Measurements from ENCODE around the gene ZNF329. TPM values are rescaled to one million over a fixed set of nuclear protein-coding genes. Genes with fewer than 3 reads are reported as not detected.
A peak's percentile ranks its signal among the peaks of the same experiment; 100 is the strongest.
"Not testable (repeated sequence)": the region's sequence is repeated elsewhere in the genome, so short reads cannot be mapped to it uniquely, and the experiment has no call there.

ZNF329 gene
- total RNA-seq, 1 experiment from 2014 or later: 11.2 TPM

DNA sequence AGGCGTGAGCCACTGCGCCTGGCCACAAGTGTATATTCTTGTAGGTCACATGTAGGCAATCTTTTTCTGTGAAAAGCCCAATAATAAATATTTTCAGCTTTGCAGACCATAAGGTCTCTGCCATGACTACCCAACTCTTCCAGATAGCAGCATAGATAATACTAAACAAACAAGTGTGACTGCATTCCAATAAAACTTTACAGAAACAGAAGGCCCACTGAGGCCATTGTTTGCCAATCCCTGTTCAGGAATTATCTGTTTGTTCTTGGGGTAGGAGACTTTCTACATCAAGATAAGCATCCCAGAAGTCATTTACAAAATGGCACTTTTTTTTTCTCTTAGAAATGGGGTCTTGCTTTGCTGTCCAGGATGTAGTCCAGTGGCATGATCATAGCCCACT is 2.8 kb upstream of the ZNF329 start:
- CTCF ChIA-PET: no interaction called here
- Mint-ChIP-seq H3K27me3 (ENCODE audit: unreplicated experiment) (no peaks in the 10 kb centered on the region), H3K27ac (ENCODE audit: unreplicated experiment) (no peak overlapping the region), H3K36me3 (ENCODE audit: insufficient read depth, unreplicated experiment) (peaks cover 52% of the 10 kb centered on the region), H3K9me3 (ENCODE audit: low read depth, unreplicated experiment) (peaks cover 20% of the 10 kb centered on the region), H3K4me3 (ENCODE audit: low read depth, unreplicated experiment) (peak overlapping the region; percentile 82), H3K4me1 (ENCODE audit: low read depth, unreplicated experiment) (peaks cover 28% of the 10 kb centered on the region)
- intact Hi-C loops (cut with micrococcal nuclease; ENCODE audit: unreplicated experiment): loop anchor here (5.0 kb wide), 1 partner anchor 406 kb away; the partner anchor contains the start of gene ZNF776
- no peak for DNase-seq
- BruUV-seq (replicated peaks): no TSS peak
- TF ChIP-seq, protein P1, sequence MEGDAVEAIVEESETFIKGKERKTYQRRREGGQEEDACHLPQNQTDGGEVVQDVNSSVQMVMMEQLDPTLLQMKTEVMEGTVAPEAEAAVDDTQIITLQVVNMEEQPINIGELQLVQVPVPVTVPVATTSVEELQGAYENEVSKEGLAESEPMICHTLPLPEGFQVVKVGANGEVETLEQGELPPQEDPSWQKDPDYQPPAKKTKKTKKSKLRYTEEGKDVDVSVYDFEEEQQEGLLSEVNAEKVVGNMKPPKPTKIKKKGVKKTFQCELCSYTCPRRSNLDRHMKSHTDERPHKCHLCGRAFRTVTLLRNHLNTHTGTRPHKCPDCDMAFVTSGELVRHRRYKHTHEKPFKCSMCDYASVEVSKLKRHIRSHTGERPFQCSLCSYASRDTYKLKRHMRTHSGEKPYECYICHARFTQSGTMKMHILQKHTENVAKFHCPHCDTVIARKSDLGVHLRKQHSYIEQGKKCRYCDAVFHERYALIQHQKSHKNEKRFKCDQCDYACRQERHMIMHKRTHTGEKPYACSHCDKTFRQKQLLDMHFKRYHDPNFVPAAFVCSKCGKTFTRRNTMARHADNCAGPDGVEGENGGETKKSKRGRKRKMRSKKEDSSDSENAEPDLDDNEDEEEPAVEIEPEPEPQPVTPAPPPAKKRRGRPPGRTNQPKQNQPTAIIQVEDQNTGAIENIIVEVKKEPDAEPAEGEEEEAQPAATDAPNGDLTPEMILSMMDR (IDR thresholded peaks at IDR 0.05; ENCODE audit: unreplicated experiment): no peak

DNA sequence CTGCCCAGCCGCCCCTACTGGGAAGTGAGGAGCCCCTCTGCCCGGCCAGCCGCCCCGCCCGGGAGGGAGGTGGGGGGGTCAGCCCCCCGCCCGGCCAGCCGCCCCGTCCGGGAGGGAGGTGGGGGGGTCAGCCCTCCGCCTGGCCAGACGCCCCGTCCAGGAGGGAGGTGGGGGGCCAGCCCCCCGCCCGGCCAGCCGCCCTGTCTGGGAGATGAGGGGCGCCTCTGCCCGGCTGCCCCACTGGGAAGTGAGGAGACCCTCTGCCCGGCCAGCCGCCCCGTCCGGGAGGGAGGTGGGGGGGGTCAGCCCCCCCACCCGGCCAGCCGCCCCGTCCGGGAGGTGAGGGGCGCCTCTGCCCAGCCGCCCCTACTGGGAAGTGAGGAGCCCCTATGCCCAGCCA is 3.1 kb downstream of the ZNF329 start:
- Mint-ChIP-seq H3K9me3 (ENCODE audit: low read depth, unreplicated experiment) (peaks cover 15% of the 10 kb centered on the region), H3K36me3 (ENCODE audit: insufficient read depth, unreplicated experiment) (peaks cover 36% of the 10 kb centered on the region), H3K4me1 (ENCODE audit: low read depth, unreplicated experiment) (peaks cover 21% of the 10 kb centered on the region)
- BruUV-seq (replicated peaks); H3K27ac Mint-ChIP-seq (ENCODE audit: unreplicated experiment); H3K27me3 Mint-ChIP-seq (ENCODE audit: unreplicated experiment); CTCF ChIA-PET; DNase-seq; intact Hi-C loops (cut with micrococcal nuclease; ENCODE audit: unreplicated experiment); H3K4me3 Mint-ChIP-seq (ENCODE audit: low read depth, unreplicated experiment): not testable (repeated sequence)

DNA sequence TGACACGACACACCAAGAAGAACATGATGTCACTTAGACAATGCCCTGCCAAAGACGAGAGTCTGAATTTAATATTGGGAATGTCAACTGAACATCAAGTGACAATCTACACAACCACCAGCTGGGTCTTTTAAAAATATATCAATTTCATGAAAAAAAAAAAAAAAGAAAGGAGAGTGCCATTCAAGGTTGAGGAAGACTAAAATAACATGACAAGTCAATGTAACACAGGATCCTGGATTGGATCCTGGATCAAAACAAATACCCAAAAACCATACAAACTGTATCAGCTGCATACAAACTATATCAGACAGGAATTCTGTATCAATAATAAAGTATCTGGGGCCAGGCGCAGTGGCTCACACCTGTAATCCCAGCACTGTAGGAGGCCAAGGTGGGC is 4.7 kb downstream of the ZNF329 start:
- peaks cover 13% of the 10 kb centered on the region for H3K4me1 Mint-ChIP-seq (ENCODE audit: low read depth, unreplicated experiment)
- peaks cover 9% of the 10 kb centered on the region for H3K9me3 Mint-ChIP-seq (ENCODE audit: low read depth, unreplicated experiment)
- no peaks in the 10 kb centered on the region for H3K27me3 Mint-ChIP-seq (ENCODE audit: unreplicated experiment)
- DNase-seq: no peak
- intact Hi-C loops (cut with micrococcal nuclease; ENCODE audit: unreplicated experiment): no loop called here
- BruUV-seq (replicated peaks): no TSS peak
- H3K27ac Mint-ChIP-seq (ENCODE audit: unreplicated experiment): no peak overlapping the region
- CTCF ChIA-PET: no interaction called here
- TF ChIP-seq, protein P1 (IDR thresholded peaks at IDR 0.05; ENCODE audit: unreplicated experiment): no peak
- H3K36me3 Mint-ChIP-seq (ENCODE audit: insufficient read depth, unreplicated experiment): peaks cover 36% of the 10 kb centered on the region
- H3K4me3 Mint-ChIP-seq (ENCODE audit: low read depth, unreplicated experiment): no peak overlapping the region

DNA sequence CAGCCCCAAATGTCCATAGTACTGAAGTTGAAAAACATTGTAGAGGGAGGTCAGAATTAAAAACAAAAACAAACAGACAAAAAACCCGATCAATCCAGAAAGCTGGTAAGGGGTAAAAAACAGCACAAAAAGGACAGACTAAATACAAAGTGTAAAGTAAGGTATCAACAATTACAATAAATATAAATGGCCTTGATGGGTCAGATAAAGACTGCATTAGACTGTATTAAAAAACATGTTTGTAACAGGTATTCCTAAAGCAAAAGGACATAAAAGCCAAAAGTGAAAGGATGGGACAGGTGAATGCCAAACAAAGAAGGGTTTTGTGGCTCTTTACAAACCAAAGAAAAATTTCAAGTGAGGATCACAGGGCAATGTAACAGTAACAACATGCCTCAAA is 16.3 kb downstream of the ZNF329 start:
- DNase-seq: no peak
- peaks cover 19% of the 10 kb centered on the region for H3K9me3 Mint-ChIP-seq (ENCODE audit: low read depth, unreplicated experiment)
- TF ChIP-seq, protein P1 (IDR thresholded peaks at IDR 0.05; ENCODE audit: unreplicated experiment): no peak
- BruUV-seq (replicated peaks): no TSS peak
- no peak overlapping the region for H3K27ac Mint-ChIP-seq (ENCODE audit: unreplicated experiment)
- no peak overlapping the region for H3K4me3 Mint-ChIP-seq (ENCODE audit: low read depth, unreplicated experiment)
- intact Hi-C loops (cut with micrococcal nuclease; ENCODE audit: unreplicated experiment): no loop called here
- no peaks in the 10 kb centered on the region for H3K27me3 Mint-ChIP-seq (ENCODE audit: unreplicated experiment)
- H3K4me1 Mint-ChIP-seq (ENCODE audit: low read depth, unreplicated experiment): no peaks in the 10 kb centered on the region
- CTCF ChIA-PET: no interaction called here
- peaks cover 42% of the 10 kb centered on the region for H3K36me3 Mint-ChIP-seq (ENCODE audit: insufficient read depth, unreplicated experiment)

DNA sequence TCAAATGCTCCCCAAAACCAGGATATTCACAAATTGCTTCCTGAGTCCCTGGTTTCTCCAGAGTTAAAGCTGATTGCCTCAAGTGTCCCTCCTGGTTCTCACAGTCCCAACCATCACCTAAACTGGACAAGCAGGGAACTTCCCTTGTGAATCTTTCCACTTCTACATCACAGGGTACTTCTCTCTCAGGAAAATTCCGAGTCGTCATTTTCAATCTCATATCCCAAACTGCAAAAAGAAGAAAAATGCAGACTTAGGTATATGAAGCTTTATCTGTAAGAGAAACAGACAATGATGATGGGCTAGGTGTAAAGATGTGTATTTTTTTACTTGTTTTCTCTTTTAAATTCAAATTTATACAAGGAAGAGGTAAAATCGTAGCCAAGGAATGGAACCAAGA is 21.3 kb downstream of the ZNF329 start:
- H3K27ac Mint-ChIP-seq (ENCODE audit: unreplicated experiment): no peak overlapping the region
- H3K36me3 Mint-ChIP-seq (ENCODE audit: insufficient read depth, unreplicated experiment): peaks cover 34% of the 10 kb centered on the region
- no peaks in the 10 kb centered on the region for H3K4me1 Mint-ChIP-seq (ENCODE audit: low read depth, unreplicated experiment)
- peaks cover 24% of the 10 kb centered on the region for H3K9me3 Mint-ChIP-seq (ENCODE audit: low read depth, unreplicated experiment)
- H3K4me3 Mint-ChIP-seq (ENCODE audit: low read depth, unreplicated experiment): no peak overlapping the region
- no peak for DNase-seq
- intact Hi-C loops (cut with micrococcal nuclease; ENCODE audit: unreplicated experiment): no loop called here
- no peaks in the 10 kb centered on the region for H3K27me3 Mint-ChIP-seq (ENCODE audit: unreplicated experiment)
- no TSS peak for BruUV-seq (replicated peaks)
- TF ChIP-seq, protein P1 (IDR thresholded peaks at IDR 0.05; ENCODE audit: unreplicated experiment): no peak
- CTCF ChIA-PET: no interaction called here
